NCI-H2227 (cell line): ENCODE measurements around the gene MAGED1.

Experiments used
- DNase-seq: peaks from one replicate; lab custom pipeline; 2025; ENCODE audit not compliant: unreplicated experiment; lab: John Stamatoyannopoulos, UW

MAGED1 gene

DNA sequence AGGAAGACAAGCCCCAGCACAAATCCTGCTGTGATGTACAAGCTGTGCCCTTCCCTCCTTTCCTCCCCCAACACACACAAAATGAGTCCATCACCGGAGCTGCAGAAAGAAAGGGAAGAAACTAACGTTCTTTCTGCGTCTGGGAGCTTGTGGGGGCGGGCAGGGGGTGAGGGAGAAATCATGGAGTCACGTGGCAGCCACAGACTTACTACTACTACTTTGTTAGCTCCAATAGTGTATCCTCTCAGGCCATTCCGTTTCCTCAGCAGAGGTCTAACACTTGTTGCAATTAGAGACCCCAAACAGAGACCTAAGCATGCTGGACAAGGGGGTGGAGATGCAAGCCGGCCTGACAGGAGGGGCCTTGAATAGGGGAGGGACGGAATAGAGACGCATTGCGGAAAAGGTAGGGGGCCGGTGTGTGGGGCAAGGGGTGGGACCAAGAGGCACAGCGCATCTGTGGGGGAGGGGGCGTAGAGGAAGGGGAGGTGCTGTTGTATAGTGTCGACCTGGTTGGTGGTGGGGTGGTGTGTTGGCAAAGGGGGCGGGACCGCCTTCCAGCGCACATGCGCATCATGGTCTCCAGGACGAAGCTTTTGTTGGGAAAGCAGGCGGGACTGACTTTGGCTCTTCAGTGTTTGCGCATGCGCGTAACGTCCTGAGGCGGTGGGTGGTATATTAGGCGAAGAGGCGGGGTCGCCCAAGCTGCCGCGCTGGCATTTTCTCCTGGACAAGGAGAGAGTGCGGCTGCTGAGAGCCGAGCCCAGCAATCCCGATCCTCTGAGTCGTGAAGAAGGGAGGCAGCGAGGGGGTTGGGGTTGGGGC lies at the start of gene MAGED1:
Gene MAGED1, plus strand, starts transcription at position 703 of the 825 bp plus-strand sequence. CDS start 682 bp downstream, outside the sequence.
- DNase-seq, result peak; percentile 99

GRCh38 chrX:51847463-51847862 lies 46.0 kb upstream of the MAGED1 start:
- DNase-seq, result no peak

DNA sequence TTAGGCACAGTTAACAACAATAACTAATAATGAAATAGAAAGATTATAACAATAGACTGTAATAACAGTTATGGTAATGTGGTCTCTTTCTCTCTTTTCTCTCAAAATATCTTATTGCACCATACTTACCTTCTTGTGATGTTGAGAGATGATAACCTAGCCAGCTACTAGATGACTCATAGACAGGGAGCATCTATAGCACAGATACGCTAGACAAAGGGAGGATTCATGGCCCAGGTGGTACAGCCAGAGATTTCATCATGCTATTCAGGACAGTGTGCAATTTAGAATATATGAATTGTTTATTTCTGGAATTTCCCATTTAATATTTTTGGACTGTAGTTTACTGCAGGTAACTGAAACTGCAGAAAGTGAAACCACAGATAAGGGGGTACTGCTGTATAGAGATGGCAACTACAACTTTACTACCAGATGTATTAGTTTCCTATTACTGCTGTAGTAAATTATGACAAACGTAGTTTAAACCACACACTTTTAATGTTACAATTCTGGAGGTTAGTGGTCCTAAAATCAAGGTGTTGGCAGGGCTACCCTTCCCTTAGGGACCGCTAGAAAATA lies 41.8 kb upstream of the MAGED1 start:
- DNase-seq, result no peak

GRCh38 chrX:51852096-51852495 lies 41.3 kb upstream of the MAGED1 start:
- no peak for DNase-seq

DNA sequence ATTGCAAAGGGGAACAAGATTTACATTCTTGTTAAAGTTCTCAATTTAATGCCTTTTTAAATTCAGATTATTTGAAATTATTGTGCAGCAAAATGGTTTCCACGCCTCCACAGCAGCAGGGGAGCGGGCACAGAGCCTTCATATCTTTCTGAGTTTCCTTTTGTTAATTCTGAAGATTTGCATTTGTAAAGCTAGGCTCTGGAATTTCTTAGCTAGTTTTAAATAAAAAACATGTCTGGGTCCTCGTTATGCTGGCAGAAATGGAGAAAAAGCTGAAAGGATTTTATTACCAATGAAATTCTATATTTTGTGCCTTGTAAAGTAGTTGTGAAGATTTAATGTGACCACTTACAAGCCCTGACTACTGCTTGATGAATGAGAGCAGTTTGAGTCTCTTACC lies 40.8 kb upstream of the MAGED1 start:
- no peak for DNase-seq

DNA sequence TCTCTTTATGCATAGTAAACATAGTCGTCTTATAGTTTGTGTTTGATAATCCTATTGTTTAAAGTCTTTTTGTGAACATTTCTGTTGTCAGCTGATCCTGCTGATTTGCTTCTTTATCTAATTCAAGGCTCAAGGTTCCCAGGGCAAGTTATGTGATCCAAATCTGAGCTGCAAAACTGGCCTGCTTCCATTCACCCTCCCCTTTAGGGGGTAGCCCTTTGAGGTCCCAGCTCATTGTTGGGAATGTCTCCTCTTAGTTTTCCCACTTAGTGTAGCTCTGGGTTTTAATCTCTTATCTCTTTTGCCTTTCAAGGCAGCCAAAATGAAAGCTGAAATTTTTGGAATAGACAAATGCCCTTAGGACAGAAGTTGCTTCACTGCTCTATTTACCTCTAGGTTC lies 40.2 kb upstream of the MAGED1 start:
- DNase-seq, result no peak

GRCh38 chrX:51855698-51856097 lies 37.7 kb upstream of the MAGED1 start:
- no peak for DNase-seq

- no peak for DNase-seq
These were observed 36.2 kb upstream of the MAGED1 start for GRCh38 chrX:51857159-51857733.

DNA sequence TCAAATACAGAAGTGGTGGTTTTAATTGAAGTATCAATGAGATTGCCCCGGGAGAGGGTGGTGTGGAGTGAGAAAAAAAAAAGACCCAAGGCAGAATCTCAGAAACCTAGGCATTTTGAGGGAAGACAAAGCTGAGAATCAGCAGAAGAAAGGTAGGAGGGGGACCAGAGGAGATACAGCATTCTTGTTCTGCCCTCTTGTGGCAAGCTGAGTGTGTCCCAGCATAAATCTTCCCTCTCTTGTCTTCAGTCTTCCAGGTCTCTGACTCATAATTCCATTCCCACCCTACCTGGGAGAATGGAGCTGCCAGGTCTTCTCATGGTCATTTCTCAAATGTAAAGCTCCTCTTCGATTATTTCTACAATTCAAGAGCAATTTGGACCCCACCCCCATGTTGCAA lies 32.7 kb upstream of the MAGED1 start:
- DNase-seq, result peak; percentile 39

DNA sequence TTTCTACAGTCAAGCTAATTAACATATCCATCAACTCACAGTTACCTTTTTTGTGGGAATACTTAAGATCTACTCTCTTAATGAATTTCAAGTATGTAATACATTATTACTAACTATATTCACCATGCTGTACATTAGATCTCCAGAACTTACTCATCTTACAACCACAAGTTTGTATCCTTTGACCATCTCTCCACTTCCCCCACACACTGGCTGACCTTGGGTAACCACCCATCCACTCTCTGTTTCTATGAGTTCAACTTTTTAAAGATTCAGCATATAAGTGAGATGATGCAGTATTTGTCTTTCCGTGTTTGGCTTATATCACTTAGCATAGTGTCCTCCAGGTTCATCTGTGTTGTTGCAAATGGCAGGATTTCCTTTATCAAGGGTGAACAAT lies 30.5 kb upstream of the MAGED1 start:
- no peak for DNase-seq

GRCh38 chrX:51866210-51866609 lies 27.2 kb upstream of the MAGED1 start:
- DNase-seq, result no peak

DNA sequence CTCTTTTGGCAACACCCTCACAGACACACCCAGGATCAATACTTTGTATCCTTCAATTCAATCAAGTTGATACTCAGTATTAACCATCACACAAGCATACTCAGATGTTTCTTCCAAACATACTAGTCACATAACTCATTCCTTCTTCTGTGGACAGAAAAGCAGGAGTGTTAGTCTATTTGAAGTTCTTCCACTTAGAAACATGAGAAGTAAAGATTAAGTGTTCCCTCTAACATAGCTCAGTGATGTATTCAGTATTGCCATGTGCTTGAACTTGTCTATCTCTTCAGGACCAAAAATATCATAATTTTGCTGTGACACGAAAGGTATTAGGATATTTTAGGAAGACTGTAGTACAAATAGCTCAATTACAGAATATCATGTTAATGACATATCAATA lies 25.8 kb upstream of the MAGED1 start:
- no peak for DNase-seq

- DNase-seq, result no peak
These were observed 23.1 kb upstream of the MAGED1 start for GRCh38 chrX:51870354-51870753.

- no peak for DNase-seq
These were observed 19.3 kb upstream of the MAGED1 start for GRCh38 chrX:51874123-51874522.

GRCh38 chrX:51876441-51876840 lies 17.0 kb upstream of the MAGED1 start:
- no peak for DNase-seq

GRCh38 chrX:51878056-51878455 lies 15.4 kb upstream of the MAGED1 start:
- no peak for DNase-seq

DNA sequence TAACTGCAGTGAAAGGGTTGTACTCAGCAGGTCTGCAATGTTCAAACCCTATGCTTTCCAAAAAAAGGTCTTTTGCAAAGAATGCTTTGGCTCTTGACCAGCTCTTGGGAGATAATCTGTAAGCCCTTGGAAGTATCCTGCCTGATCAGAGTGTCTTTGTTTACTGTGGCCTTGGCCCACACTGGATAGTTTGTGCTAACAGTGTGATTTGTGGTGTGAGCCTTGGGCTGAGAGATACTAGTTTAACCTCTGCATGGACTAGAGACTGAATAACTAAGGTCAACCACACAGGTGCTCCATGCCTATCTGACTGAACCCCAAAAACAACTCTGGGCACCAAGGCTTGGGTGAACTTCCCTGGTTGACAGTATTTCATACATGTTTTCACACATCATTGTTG lies 3.6 kb upstream of the MAGED1 start:
- DNase-seq, result no peak

DNA sequence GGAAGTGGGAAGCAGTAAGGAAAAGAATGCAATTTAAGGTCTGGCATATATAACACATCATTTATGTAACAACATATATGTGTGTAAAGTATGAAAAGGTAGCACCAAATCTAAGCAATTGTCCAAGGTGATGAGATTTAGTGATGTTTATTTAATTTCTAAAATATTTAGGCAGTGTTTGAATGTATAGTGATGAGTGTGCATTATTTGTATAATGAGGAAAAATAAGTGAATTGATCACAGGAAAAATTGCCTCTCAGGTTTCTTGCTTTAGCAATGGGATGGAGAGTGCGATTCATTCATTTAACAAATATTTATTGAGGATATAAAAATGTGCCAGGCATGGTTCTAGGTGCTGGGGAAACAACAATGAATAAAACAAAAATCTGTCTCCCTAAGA lies 2.2 kb upstream of the MAGED1 start:
- DNase-seq, result no peak

DNA sequence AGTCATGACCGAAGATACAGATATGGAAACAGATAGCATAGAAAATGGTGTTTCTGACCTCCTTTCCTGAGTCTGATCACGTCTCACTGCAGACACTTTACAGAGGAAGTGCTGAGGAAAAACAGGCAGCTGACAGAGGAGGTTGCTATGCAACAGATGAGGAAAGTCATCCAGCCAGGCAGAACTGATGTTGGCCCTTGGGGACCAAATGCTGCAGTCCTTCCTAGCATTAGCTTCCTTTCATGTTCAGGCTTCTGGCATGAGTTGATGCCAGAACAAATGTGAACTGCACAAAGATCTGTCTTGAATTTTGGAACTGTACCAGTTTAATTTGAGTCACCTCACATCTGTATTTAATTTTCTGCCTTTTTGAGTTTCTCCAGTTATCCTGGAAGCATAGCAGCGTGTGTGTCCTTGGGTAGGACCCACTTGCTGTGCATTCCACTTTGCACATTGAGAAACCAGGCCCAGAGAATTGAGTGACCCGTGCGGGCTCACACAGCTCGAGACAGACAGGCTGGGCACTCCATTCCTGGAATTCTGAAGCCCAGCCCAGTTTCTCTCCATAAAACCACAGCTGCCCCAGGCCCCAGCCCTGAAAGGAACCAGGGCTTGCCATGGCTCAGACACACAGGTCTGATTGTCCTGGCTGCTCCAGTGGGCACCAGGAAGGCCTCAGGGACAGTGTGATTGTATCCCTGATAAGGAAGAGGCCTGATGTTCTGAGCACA lies 1.4 kb upstream of the MAGED1 start:
- DNase-seq, result peak; percentile 59

GRCh38 chrX:51893931-51894696 lies 691 bp downstream of the MAGED1 start:
- DNase-seq, result peak; percentile 67
